ENCODE results near the gene RFNG.
A peak's percentile ranks its signal among the peaks of the same experiment; 100 is the strongest.

Gene RFNG

GRCh38 chr17:82029391-82029790 lies 22.2 kb downstream of the RFNG start:
- Mint-ChIP-seq H3K27ac (ENCODE audit: low read depth) (no peak overlapping the region), H3K36me3 (ENCODE audit: insufficient read depth) (peaks cover 4% of the 10 kb centered on the region), H3K4me3 (peak overlapping the region; percentile 72), H3K9me3 (no peaks in the 10 kb centered on the region), H3K4me1 (peaks cover 17% of the 10 kb centered on the region), H3K27me3 (no peaks in the 10 kb centered on the region)
- DNase-seq (ENCODE audit: low spot score in 2 of 2), result no peak
- ATAC-seq (replicated peaks; ENCODE audit: extremely low read depth, poor library complexity, severe bottlenecking), result no peak

- Mint-ChIP-seq H3K27ac (ENCODE audit: low read depth) (no peak overlapping the region), H3K4me1 (peaks cover 21% of the 10 kb centered on the region), H3K27me3 (no peaks in the 10 kb centered on the region), H3K9me3 (no peaks in the 10 kb centered on the region), H3K36me3 (ENCODE audit: insufficient read depth) (peaks cover 4% of the 10 kb centered on the region), H3K4me3 (peak overlapping the region; percentile 72)
- no peak for ATAC-seq (replicated peaks; ENCODE audit: extremely low read depth, poor library complexity, severe bottlenecking)
- DNase-seq (ENCODE audit: low spot score in 2 of 2), result no peak
Observed at GRCh38 chr17:82028966-82029365, 22.6 kb downstream of the RFNG start.

- no peak overlapping the region for H3K27ac Mint-ChIP-seq (ENCODE audit: low read depth)
- H3K36me3 Mint-ChIP-seq (ENCODE audit: insufficient read depth), result peaks cover 4% of the 10 kb centered on the region
- no peaks in the 10 kb centered on the region for H3K27me3 Mint-ChIP-seq
- H3K9me3 Mint-ChIP-seq, result no peaks in the 10 kb centered on the region
- no peak overlapping the region for H3K4me3 Mint-ChIP-seq
- ATAC-seq (replicated peaks; ENCODE audit: extremely low read depth, poor library complexity, severe bottlenecking), result no peak
- no peak for DNase-seq (ENCODE audit: low spot score in 2 of 2)
- H3K4me1 Mint-ChIP-seq, result peaks cover 24% of the 10 kb centered on the region
Observed at GRCh38 chr17:82028246-82028645, 23.4 kb downstream of the RFNG start.

GRCh38 chr17:82025401-82026107 lies 26.1 kb downstream of the RFNG start:
- Mint-ChIP-seq H3K4me3 (no peak overlapping the region), H3K36me3 (ENCODE audit: insufficient read depth) (peaks cover 8% of the 10 kb centered on the region), H3K4me1 (peaks cover 34% of the 10 kb centered on the region), H3K27me3 (no peaks in the 10 kb centered on the region), H3K27ac (ENCODE audit: low read depth) (no peak overlapping the region), H3K9me3 (no peaks in the 10 kb centered on the region)
- DNase-seq (ENCODE audit: low spot score in 2 of 2) (no peak), ATAC-seq (replicated peaks; ENCODE audit: extremely low read depth, poor library complexity, severe bottlenecking) (no peak)

GRCh38 chr17:82024859-82025258 lies 26.8 kb downstream of the RFNG start:
- H3K27ac Mint-ChIP-seq (ENCODE audit: low read depth), result no peak overlapping the region
- peaks cover 7% of the 10 kb centered on the region for H3K36me3 Mint-ChIP-seq (ENCODE audit: insufficient read depth)
- no peaks in the 10 kb centered on the region for H3K27me3 Mint-ChIP-seq
- no peaks in the 10 kb centered on the region for H3K9me3 Mint-ChIP-seq
- ATAC-seq (replicated peaks; ENCODE audit: extremely low read depth, poor library complexity, severe bottlenecking), result no peak
- DNase-seq (ENCODE audit: low spot score in 2 of 2), result no peak
- no peak overlapping the region for H3K4me3 Mint-ChIP-seq
- H3K4me1 Mint-ChIP-seq, result peaks cover 38% of the 10 kb centered on the region

- Mint-ChIP-seq H3K9me3 (no peaks in the 10 kb centered on the region), H3K4me1 (peaks cover 33% of the 10 kb centered on the region), H3K27ac (ENCODE audit: low read depth) (peak overlapping the region; percentile 41), H3K36me3 (ENCODE audit: insufficient read depth) (peaks cover 5% of the 10 kb centered on the region), H3K27me3 (no peaks in the 10 kb centered on the region), H3K4me3 (peak overlapping the region; percentile 73)
- ATAC-seq (replicated peaks; ENCODE audit: extremely low read depth, poor library complexity, severe bottlenecking), result no peak
- no peak for DNase-seq (ENCODE audit: low spot score in 2 of 2)
Observed at GRCh38 chr17:82023447-82024241, 28.0 kb downstream of the RFNG start.

- peaks cover 5% of the 10 kb centered on the region for H3K36me3 Mint-ChIP-seq (ENCODE audit: insufficient read depth)
- DNase-seq (ENCODE audit: low spot score in 2 of 2) (peak; percentile 97 to 100), ATAC-seq (replicated peaks; ENCODE audit: extremely low read depth, poor library complexity, severe bottlenecking) (peak; percentile 98)
- H3K4me3 Mint-ChIP-seq, result peak within 1 kb of the TSS; percentile 73
- H3K9me3 Mint-ChIP-seq, result no peaks in the 10 kb centered on the region
- H3K27ac Mint-ChIP-seq (ENCODE audit: low read depth), result peak within 1 kb of the TSS; percentile 41
- H3K4me1 Mint-ChIP-seq, result peaks cover 33% of the 10 kb centered on the region
- H3K27me3 Mint-ChIP-seq, result no peaks in the 10 kb centered on the region
Observed at GRCh38 chr17:82022981-82023446, 28.6 kb downstream of the RFNG start, which contains the start of gene LRRC45. Gene LRRC45, plus strand, starts transcription at chr17:82023305. Its CDS starts 339 bp downstream, at chr17:82023644.

- Mint-ChIP-seq H3K36me3 (ENCODE audit: insufficient read depth) (peaks cover 5% of the 10 kb centered on the region), H3K27me3 (no peaks in the 10 kb centered on the region), H3K4me1 (peaks cover 30% of the 10 kb centered on the region), H3K4me3 (peak within 1 kb of the TSS; percentile 73), H3K27ac (ENCODE audit: low read depth) (peak within 1 kb of the TSS; percentile 41), H3K9me3 (no peaks in the 10 kb centered on the region)
- DNase-seq (ENCODE audit: low spot score in 2 of 2), result no peak
- no peak for ATAC-seq (replicated peaks; ENCODE audit: extremely low read depth, poor library complexity, severe bottlenecking)
Observed at GRCh38 chr17:82022310-82022980, 29.2 kb downstream of the RFNG start, which contains the start of gene CENPX. Gene CENPX, minus strand, starts transcription at chr17:82022878. Its CDS starts 17 bp downstream, at chr17:82022861.

GRCh38 chr17:82021900-82022309 lies 29.7 kb downstream of the RFNG start:
- no peak for ATAC-seq (replicated peaks; ENCODE audit: extremely low read depth, poor library complexity, severe bottlenecking)
- Mint-ChIP-seq H3K27me3 (no peaks in the 10 kb centered on the region), H3K4me1 (peaks cover 26% of the 10 kb centered on the region), H3K36me3 (ENCODE audit: insufficient read depth) (peaks cover 5% of the 10 kb centered on the region), H3K9me3 (no peaks in the 10 kb centered on the region), H3K4me3 (peak overlapping the region; percentile 73), H3K27ac (ENCODE audit: low read depth) (no peak overlapping the region)
- no peak for DNase-seq (ENCODE audit: low spot score in 2 of 2)

GRCh38 chr17:82021107-82021899 lies 30.3 kb downstream of the RFNG start:
- Mint-ChIP-seq H3K4me1 (peaks cover 26% of the 10 kb centered on the region), H3K9me3 (no peaks in the 10 kb centered on the region), H3K36me3 (ENCODE audit: insufficient read depth) (peaks cover 5% of the 10 kb centered on the region), H3K27me3 (no peaks in the 10 kb centered on the region), H3K27ac (ENCODE audit: low read depth) (no peak overlapping the region), H3K4me3 (peak overlapping the region; percentile 73)
- ATAC-seq (replicated peaks; ENCODE audit: extremely low read depth, poor library complexity, severe bottlenecking) (no peak), DNase-seq (ENCODE audit: low spot score in 2 of 2) (no peak)

- no peaks in the 10 kb centered on the region for H3K9me3 Mint-ChIP-seq
- H3K4me3 Mint-ChIP-seq, result peak overlapping the region; percentile 34
- H3K4me1 Mint-ChIP-seq, result peaks cover 26% of the 10 kb centered on the region
- H3K36me3 Mint-ChIP-seq (ENCODE audit: insufficient read depth), result peaks cover 5% of the 10 kb centered on the region
- no peak overlapping the region for H3K27ac Mint-ChIP-seq (ENCODE audit: low read depth)
- ATAC-seq (replicated peaks; ENCODE audit: extremely low read depth, poor library complexity, severe bottlenecking) (no peak), DNase-seq (ENCODE audit: low spot score in 2 of 2) (no peak)
- H3K27me3 Mint-ChIP-seq, result no peaks in the 10 kb centered on the region
Observed at GRCh38 chr17:82020572-82021106, 31.0 kb downstream of the RFNG start.
